Stomach (tissue), 9 donors: ENCODE results near the gene CDH23. TPM values are rescaled to one million over a fixed set of nuclear protein-coding genes. Genes with fewer than 3 reads are reported as not detected.
A peak's percentile ranks its signal among the peaks of the same experiment; 100 is the strongest.

Experiments
- DNase-seq, 2 donors: peaks; one replicate each; pipeline versions ENCODE4 v3.0.0 to v3.0.0-alpha.2; 2013 to 2019
- H3K27ac ChIP-seq, 5 donors: fragments of 200-600 bp in 4 of 5; sonication (generic) in 4 of 5; one replicate each; pipeline ENCODE4 v1.5.1; 2013 to 2019; ENCODE audit warnings: mild to moderate bottlenecking in 1 of 5, moderate library complexity in 1 of 5
- H3K27me3 ChIP-seq, 3 donors: fragments of 200-600 bp; sonication (generic); one replicate each; pipeline ENCODE4 v1.5.1; 2017 to 2019; ENCODE audit warnings: mixed run types in 1 of 3
- H3K36me3 ChIP-seq, 4 donors: fragments of 200-600 bp; sonication (generic); 1 replicate in 3 of 4; 2 replicates in 1 of 4; pipeline ENCODE4 v1.5.1; 2016 to 2019
- H3K4me1 ChIP-seq, 4 donors: fragments of 200-600 bp; sonication (generic); one replicate each; pipeline ENCODE4 v1.5.1; 2016 to 2019
- H3K4me3 ChIP-seq, 4 donors: fragments of 200-600 bp; sonication (generic) in 3 of 4; one replicate each; pipeline ENCODE4 v1.5.1; 2016 to 2019; ENCODE audit warnings: mild to moderate bottlenecking in 1 of 4
- H3K9me3 ChIP-seq, 4 donors: fragments of 200-600 bp; sonication (generic); one replicate each; pipeline ENCODE4 v1.5.1; 2016 to 2019
- EP300 ChIP-seq: sonication (generic); formaldehyde crosslinking; IDR thresholded peaks from one replicate; pipeline ENCODE4 v1.6.1; 2017; ENCODE audit warnings: antibody characterized with exemption
- POLR2A ChIP-seq, 4 donors: fragments of 450-650 bp; IDR thresholded peaks; one replicate each; pipeline ENCODE4 v1.6.1; 2016; ENCODE audit warnings: antibody characterized with exemption in 4 of 4, control low read depth in 2 of 4, mild to moderate bottlenecking in 1 of 4, moderate library complexity in 1 of 4
- POLR2AphosphoS5 ChIP-seq, 3 donors: sonication (generic); formaldehyde crosslinking; IDR thresholded peaks; one replicate each; pipeline ENCODE4 v1.6.1; 2016; ENCODE audit warnings: antibody characterized with exemption in 3 of 3
- WGBS, 5 donors: extraction: QIAGEN DNeasy Blood & Tissue Kit in 3 of 5; methylation state at CpG; one replicate each; pipeline versions ENCODE4 v1.1.5 to v1.1.7; 2013 to 2018; 5-methylcytosine and 5-hydroxymethylcytosine counted together
- intact Hi-C: fragments of 100-400 bp; cut with DNase I; formaldehyde crosslinking; loops from one replicate; pipeline ENCODE4 v1.15.1; 2023; ENCODE audit warnings: low total_unique reads
- polyA plus RNA-seq, 3 donors: library from polyadenylated mRNA; stranded (reverse); fragments of 200-250 nt; gene quantifications; one replicate each; pipeline ENCODE4 v1.2.3, GENCODE V29; 2013
- total RNA-seq, 5 donors: library from RNA; depleted of rRNA; stranded (reverse); fragments of >200 nt; gene quantifications; one replicate each; pipeline versions ENCODE4 v1.1.0 to v1.2.3, GENCODE V29; 2014 to 2016
- TF ChIP-seq, protein P1 (sequence below), 7 experiments: fragments of 450-650 bp in 4 of 7; fragments of 200-600 bp in 3 of 7; sonication (generic) in 3 of 7; IDR thresholded peaks; one replicate each; pipeline ENCODE4 v1.5.1; 2016 to 2019; ENCODE audit warnings: antibody characterized with exemption in 7 of 7, control low read depth in 2 of 7, mild to moderate bottlenecking in 1 of 7
- donor health status: healthy with polysubstance abuse.
- donor health status: Bipolar disorder and iron deficiency.
- donor health status: healthy.

The CDH23 gene
- total and polyA plus RNA-seq, 8 donors, result 0.31 to 8.2 (median 2.2) TPM

DNA sequence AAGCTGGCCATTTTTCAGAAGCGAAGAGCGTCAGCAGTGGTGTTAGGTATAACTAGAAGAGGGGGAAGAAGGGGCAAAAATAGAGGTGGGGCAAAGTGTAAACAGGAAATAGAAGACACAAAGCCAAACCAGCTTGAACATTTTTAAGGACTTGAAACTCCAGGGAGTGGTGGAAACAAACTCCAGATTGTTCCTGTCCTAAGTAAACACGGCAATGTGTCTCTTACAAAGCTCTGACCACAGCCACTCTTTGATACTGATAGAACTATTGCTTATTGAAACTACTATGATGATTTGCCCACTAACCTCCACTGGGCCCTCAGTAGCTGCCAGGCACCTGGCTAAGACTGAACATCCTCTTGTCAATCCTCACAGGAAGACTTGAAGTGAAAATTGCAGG is 20.8 kb upstream of the CDH23 start:
- WGBS, 5 donors, result 46 to 53% (median 49%) methylated on average over 3 of the region's 3 CpGs
- peak overlapping the region in 2 of 5 donors; percentile 61 to 91 for H3K27ac ChIP-seq
- TF ChIP-seq, protein P1, sequence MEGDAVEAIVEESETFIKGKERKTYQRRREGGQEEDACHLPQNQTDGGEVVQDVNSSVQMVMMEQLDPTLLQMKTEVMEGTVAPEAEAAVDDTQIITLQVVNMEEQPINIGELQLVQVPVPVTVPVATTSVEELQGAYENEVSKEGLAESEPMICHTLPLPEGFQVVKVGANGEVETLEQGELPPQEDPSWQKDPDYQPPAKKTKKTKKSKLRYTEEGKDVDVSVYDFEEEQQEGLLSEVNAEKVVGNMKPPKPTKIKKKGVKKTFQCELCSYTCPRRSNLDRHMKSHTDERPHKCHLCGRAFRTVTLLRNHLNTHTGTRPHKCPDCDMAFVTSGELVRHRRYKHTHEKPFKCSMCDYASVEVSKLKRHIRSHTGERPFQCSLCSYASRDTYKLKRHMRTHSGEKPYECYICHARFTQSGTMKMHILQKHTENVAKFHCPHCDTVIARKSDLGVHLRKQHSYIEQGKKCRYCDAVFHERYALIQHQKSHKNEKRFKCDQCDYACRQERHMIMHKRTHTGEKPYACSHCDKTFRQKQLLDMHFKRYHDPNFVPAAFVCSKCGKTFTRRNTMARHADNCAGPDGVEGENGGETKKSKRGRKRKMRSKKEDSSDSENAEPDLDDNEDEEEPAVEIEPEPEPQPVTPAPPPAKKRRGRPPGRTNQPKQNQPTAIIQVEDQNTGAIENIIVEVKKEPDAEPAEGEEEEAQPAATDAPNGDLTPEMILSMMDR (IDR thresholded peaks at IDR 0.05), result no peak
- TF ChIP-seq POLR2A (IDR thresholded peaks at IDR 0.05) (no peak), POLR2AphosphoS5 (IDR thresholded peaks at IDR 0.05) (no peak), EP300 (no peak)
- no peaks in the 10 kb centered on the region for H3K27me3 ChIP-seq
- intact Hi-C loops, result loop anchor here (10.0 kb wide), 1 partner anchor 51 kb away; no protein-coding TSS in a partner anchor
- H3K36me3 ChIP-seq, result no peaks in the 10 kb centered on the region
- H3K4me3 ChIP-seq, result no peak overlapping the region
- DNase-seq, result peak in 1 of 2 donors; percentile 32
- peaks cover 7 to 37% (median 17%) of the 10 kb centered on the region in 4 donors for H3K4me1 ChIP-seq
- no peaks in the 10 kb centered on the region for H3K9me3 ChIP-seq

DNA sequence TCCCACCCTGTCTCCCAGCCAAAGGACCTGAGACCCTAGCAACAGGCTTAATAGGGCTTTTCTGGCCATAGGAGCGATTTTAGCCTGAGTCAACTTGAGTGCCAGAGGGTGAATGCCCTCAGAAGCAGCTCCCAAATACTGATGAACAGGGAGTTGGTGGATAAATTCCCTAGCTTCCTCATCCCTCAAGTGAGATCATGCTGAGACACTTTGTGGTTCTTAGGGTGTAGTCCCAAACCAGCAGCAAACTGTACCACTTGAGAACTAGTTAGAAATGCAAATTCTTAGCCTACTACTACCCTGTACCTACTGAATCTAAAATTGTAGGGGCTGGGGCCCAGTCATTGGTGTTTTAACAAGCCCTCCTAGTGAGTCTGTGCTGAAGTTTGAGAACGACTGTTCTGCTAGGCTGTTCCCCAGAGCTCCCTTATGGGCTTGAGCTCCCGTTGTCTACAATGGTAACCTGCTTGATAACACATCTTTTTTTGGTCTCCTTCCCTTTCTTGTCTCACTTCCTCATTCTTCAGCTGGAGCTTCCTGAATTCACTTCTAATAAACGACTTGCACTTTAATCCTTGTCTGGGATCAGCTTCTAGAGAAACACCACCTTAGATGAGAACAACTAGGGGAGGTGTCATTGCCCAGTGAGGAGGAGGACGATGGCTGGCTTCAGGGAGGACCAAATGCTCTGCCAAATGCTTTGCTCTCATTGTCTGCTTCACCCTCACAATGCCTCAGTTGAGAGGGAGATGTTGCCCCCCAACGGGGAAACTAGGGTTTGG is 18.2 kb upstream of the CDH23 start:
- 47 to 58% (median 57%) methylated on average over 6 of the region's 6 CpGs for WGBS, 5 donors
- Histone ChIP-seq H3K36me3 (no peaks in the 10 kb centered on the region), H3K4me1 (peaks cover 7 to 30% (median 17%) of the 10 kb centered on the region in 4 donors), H3K27me3 (no peaks in the 10 kb centered on the region), H3K9me3 (no peaks in the 10 kb centered on the region), H3K4me3 (no peak overlapping the region), H3K27ac (no peak overlapping the region)
- DNase-seq, result no peak
- TF ChIP-seq, protein P1 (IDR thresholded peaks at IDR 0.05), result no peak
- TF ChIP-seq POLR2A (IDR thresholded peaks at IDR 0.05), result no peak
- no peak for TF ChIP-seq EP300
- intact Hi-C loops, result loop anchor here (10.0 kb wide), 1 partner anchor 54 kb away; no protein-coding TSS in a partner anchor

DNA sequence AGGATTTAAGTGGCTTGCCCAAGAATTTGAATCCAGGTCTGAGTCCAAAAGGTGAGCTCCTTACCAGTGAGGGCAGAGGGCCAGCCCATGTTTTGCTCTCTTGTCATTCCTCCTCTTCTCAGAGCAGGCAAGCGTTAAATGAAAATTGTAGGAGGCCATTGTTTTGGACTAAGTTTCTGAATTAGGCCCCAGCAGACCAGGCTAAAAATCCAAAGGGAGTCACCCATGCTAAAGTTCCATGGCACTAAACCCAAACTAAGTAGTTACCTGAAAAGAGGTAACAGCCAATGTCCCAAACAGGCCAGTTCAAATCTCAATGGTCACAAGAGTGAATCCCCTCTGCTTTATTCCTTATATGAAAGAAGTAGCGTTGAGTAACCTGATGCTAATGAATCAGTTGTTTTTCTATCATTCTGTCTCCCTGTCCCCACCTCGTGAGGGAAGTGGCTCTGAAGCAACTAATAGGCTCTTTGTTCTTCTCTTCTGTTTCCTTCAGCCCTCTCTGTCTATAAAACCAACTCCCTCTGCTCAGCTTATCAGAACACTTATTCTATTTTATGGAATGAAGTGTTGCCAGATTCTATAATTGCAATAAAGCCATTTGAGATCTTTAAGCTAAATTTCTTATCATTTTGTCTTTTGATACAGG is 17.5 kb upstream of the CDH23 start:
- WGBS, 5 donors, result 48 to 75% (median 68%) methylated on average over 3 of the region's 3 CpGs
- intact Hi-C loops, result loop anchor here (10.0 kb wide), 1 partner anchor 54 kb away; no protein-coding TSS in a partner anchor
- H3K36me3 ChIP-seq, result no peaks in the 10 kb centered on the region
- no peaks in the 10 kb centered on the region for H3K9me3 ChIP-seq
- DNase-seq, result no peak
- TF ChIP-seq, protein P1 (IDR thresholded peaks at IDR 0.05), result no peak
- TF ChIP-seq POLR2A (IDR thresholded peaks at IDR 0.05) (no peak), POLR2AphosphoS5 (IDR thresholded peaks at IDR 0.05) (no peak), EP300 (no peak)
- no peak overlapping the region for H3K27ac ChIP-seq
- peaks cover 7 to 30% (median 17%) of the 10 kb centered on the region in 4 donors for H3K4me1 ChIP-seq
- no peaks in the 10 kb centered on the region for H3K27me3 ChIP-seq
- no peak overlapping the region for H3K4me3 ChIP-seq

DNA sequence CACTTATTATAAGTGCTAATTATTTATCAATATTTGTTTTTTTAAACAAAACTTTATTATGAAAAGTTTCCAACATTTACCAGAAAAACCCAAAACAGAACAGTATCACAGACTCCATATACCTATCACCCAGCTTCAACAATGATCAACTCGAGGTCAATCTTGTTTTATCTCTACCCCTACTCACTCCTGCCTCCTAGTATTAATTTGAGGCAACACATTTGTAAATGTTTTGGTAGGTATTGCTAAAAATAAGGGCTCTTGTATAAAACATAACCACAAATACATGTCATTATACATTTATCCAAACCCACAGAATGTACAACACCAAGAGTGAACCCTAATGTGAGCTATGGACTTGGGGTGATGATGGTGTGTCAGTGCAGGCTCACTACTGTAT is 15.9 kb upstream of the CDH23 start:
- intact Hi-C loops, result no loop called here
- no peak overlapping the region for H3K27ac ChIP-seq
- H3K36me3 ChIP-seq, result no peaks in the 10 kb centered on the region
- H3K27me3 ChIP-seq, result no peaks in the 10 kb centered on the region
- H3K4me3 ChIP-seq, result no peak overlapping the region
- H3K9me3 ChIP-seq, result no peaks in the 10 kb centered on the region
- no peak for DNase-seq
- TF ChIP-seq EP300 (no peak), POLR2AphosphoS5 (IDR thresholded peaks at IDR 0.05) (no peak), POLR2A (IDR thresholded peaks at IDR 0.05) (no peak)
- TF ChIP-seq, protein P1 (IDR thresholded peaks at IDR 0.05), result no peak
- H3K4me1 ChIP-seq, result peaks cover 7 to 27% (median 16%) of the 10 kb centered on the region in 4 donors
- 16 to 44% (median 31%) methylated on average over 1 of the region's 1 CpG for WGBS, 5 donors
